HG03521 (cell line): ENCODE measurements around the gene CHRNG.

ENCODE experiments used
- ATAC-seq: cut with Tn5 transposase; IDR thresholded peaks from one replicate; pipeline ENCODE4 v1.9.1; 2021; ENCODE audit warnings: mild to moderate bottlenecking, moderate library complexity; ENCODE audit not compliant: unreplicated experiment

The CHRNG gene, protein sequence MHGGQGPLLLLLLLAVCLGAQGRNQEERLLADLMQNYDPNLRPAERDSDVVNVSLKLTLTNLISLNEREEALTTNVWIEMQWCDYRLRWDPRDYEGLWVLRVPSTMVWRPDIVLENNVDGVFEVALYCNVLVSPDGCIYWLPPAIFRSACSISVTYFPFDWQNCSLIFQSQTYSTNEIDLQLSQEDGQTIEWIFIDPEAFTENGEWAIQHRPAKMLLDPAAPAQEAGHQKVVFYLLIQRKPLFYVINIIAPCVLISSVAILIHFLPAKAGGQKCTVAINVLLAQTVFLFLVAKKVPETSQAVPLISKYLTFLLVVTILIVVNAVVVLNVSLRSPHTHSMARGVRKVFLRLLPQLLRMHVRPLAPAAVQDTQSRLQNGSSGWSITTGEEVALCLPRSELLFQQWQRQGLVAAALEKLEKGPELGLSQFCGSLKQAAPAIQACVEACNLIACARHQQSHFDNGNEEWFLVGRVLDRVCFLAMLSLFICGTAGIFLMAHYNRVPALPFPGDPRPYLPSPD

DNA sequence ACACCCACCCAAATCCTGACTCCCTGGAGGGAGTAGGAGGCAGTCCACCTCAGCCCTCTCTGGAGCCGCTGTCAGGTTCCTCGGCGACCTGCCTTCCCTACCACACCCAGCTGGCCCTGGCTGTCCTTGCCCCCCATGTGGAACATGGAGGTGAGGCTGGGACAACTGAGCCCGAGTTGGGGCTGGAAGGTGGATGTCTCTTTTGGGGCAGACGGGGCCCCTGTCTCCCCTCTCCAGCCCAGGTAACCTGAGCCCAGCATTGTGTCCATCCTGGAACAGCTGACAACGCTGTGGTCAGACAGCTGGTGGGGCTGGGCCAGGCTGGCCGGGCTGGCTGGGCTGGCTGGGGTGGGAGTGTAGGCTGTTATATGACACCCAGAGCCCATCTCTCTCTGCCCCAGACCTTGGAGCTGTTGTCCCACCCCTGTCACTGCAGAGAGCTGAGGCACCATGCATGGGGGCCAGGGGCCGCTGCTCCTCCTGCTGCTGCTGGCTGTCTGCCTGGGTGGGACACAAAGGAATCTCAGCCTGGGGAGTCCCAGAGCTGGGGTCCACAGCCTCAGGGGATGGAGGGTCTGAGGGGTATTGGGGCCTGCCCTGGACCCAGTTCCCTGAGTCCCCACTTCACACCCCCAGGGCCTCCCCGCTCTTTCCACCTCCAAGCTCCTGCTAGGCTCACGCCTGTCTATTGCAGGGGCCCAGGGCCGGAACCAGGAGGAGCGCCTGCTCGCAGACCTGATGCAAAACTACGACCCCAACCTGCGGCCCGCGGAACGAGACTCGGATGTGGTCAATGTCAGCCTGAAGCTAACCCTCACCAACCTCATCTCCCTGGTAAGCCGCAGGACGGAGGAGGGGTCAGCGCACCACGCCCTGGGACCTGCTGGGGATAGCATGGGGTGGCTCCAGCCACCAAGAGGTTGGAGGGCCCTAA lies at the start of gene CHRNG:
Gene CHRNG (plus strand): TSS at position 395 of the 934 bp plus-strand sequence. CDS start 56 bp downstream, at position 451.
- no peak for ATAC-seq

DNA sequence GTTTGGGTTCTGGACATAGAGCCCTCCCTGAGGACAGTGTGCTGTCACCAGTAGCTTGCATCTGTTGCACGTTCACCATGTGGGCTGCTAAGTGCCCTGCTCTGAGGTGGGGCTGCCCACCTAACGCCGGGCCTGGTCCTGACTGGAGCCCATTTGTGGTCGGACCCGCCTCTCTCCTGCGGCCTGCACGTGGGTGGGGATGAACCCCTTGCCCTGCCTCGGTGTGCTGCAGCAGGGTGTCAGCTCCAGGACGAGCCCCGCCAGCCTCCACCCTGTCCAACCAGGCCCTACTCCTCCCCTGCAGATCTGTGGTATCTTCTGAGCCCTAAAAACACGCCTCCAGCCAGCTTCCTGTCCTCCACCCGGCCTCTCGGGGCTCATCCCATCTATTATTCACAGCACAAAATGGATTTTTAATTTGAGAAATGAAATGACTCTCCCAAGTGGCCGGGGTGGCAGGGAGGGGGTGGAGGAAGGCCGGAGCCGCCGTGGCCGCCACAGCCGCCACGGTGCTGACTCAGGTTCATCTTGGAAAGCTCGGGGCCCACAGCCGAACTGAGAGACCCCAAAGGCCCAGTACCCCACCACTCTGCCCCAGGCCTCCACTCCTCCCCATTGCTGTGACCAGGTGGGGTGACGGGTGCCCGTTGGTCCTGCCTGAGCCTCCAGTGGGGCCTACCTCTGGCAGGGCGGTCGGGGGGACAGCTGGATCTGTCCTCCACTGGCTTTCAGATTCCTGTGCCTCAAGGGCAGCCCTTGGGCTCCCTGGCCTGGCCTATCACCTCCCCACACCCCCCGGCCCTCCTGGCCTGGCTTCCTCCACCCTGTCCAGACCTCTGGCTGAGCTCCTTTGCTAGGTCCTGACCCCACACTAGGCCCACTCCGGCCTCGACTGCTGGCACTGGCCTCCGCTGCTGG lies 49.0 kb upstream of the CHRNG start:
- ATAC-seq = no peak

DNA sequence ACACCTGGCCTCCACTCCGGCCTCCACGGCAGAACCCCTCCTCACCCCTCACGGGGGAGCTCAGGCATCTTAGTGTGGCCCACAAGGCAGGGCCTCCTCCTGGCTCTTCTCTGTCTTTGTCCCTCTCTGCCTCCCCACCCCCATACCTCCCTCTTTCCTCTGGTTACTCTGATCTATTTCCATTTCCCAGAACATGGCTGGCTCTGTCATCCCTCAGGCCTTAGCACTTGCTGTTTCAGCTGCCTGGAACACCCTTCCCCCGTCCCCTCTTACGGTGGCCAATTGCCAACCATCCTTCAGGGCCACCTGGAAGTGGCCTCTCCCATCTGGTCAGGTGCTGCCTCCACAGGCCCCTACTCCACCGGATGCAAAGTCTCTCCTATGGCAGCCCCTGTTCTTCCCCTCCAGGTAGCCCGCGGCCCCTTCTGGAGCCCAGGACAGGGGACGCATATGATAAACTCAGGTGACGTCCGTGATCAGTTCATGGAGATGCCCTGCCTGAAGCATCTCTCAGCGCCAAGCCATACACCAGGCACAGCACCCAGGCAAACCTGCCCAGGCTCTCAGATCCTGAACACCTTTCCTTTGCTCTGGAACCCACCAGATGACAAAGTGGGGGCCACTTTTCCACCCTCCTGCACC lies 48.2 kb upstream of the CHRNG start:
- ATAC-seq = no peak

DNA sequence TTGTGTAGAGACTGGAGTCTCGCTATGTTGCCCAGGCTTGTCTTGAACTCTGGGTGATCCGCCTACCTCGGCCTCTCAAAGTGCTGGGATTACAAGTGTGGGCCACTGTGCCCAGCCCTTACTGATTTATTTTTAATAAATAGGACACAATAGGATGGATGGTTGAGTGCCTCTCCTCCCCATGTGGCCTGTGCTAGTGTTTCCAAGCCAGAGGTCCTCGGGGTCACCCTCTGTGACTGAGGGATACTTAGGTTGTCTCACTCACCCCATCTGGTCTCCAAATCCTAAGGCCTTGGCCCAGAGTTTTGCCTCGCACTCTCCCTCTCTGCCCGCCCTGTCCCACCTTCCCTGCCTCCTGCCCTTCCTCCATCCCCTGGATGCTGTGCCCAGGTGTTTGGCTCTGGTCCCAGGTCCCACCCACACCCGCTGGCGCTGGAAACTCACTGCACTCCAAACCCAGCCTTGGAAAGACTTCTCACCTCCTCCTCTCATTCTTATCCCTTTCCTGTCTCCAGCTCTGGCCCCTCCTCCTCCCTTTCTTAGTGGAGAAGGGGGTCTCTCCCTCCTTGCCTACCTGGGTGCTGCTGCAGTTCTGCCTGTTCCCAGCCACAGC lies 47.1 kb upstream of the CHRNG start:
- no peak for ATAC-seq

DNA sequence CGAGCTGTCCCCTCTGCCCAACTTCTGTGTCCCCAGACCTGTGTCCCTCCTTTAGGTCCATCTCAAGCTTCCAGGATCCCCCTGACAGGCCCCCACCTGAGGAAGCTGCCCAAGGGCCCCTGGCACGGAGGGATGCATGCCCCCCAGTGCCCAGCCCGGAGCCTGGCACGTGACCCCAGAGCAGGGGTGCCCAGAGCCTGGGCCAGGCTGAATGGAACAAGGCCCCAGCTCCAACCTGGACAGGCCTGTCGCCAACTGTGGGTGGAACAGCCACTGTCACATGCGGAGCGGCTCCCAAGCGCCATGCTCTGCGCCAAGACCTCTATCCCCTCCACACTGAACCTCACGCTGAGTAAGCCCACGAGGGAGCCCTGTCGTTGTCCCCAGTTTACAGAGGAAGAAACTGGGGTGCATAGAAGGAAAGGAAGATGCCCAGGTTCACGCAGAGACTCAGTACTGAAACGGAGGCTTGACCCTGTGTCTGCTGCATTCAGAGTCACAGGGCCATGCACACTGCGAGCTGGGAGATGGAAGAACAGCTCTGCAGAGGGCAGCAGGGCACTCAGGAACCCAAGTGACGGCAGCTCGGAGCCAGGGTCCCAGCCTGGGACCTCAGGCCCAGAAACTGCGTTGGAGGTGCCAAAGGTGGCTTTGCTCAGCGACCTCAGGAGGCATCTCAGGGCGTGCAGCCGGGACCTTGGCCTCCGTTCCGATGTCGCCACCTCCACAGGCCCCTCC lies 46.4 kb upstream of the CHRNG start:
- no peak for ATAC-seq

DNA sequence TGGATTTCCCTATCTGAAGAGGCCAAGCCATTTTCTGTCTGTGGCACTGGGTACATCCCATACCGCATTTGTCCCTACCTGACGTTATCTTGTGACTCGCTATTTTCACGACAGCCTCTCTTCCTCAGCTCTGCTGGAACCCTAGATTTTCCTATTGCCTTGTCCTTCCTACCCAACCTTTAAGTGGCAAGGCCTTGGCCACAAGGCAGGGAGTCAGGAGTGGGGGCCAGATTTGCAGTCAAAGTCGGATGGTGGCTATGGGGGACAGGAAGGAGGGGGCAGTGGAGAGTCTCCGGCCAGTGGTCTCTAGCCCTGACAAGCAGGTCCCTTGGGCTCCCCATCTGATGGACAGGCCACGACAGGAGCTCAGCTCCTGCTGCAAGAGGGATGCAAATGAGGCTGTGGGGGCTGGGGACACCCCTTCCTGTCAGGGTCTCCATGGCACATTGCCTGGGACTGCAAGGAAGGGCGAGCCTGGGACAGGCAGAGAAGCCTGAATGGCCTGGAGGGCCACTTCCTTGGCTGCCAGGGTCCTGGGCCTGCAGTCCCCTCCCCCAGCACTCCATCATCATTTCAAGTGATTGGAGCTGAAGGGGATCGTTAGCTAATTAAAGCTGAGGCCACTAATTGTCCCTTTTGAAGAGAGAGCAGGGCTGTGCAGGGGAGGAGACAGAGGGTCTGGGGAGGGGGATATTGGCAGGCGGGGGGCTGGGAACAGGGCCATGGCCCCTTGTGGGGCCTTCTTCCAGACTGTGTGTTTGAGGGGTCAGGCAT lies 45.6 kb upstream of the CHRNG start:
- no peak for ATAC-seq

DNA sequence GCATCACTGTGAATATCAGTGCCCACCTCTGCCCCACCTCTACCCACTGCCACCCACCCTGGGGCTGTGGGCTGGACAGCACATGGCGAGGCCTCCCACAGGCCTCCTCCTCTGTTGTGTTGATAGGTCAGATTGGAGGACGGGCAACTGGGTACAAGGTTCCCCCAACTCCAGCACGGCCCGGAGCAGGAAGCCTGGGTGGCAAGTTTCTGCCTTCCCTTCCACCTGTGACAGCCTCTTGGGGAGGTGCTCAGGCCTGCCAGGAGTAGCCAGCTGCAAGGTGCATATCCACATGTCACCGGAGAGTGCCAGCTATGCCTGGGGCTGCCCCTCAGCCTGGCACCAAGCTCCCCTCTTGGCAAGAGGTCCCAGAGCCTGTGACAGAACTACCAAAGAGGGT lies 45.0 kb upstream of the CHRNG start:
- no peak for ATAC-seq

DNA sequence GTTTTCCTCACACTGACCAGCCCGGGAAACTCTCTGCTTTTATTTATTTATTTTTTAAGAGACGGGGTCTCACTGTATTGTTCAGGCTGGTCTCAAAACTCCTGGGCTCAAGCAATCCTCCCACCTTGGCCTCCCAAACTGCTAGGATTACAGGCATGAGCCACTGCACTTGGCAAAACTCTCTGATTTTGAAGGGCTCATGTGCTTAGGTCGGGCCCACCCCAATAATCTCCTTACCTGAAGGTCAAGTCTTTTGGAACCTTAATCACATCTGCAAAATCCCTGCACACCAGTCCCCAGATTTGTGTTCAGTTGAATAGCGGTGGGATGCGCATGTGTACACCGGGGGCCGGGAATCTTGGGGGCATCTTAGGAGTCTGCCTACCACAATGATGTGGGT lies 44.2 kb upstream of the CHRNG start:
- ATAC-seq = no peak

DNA sequence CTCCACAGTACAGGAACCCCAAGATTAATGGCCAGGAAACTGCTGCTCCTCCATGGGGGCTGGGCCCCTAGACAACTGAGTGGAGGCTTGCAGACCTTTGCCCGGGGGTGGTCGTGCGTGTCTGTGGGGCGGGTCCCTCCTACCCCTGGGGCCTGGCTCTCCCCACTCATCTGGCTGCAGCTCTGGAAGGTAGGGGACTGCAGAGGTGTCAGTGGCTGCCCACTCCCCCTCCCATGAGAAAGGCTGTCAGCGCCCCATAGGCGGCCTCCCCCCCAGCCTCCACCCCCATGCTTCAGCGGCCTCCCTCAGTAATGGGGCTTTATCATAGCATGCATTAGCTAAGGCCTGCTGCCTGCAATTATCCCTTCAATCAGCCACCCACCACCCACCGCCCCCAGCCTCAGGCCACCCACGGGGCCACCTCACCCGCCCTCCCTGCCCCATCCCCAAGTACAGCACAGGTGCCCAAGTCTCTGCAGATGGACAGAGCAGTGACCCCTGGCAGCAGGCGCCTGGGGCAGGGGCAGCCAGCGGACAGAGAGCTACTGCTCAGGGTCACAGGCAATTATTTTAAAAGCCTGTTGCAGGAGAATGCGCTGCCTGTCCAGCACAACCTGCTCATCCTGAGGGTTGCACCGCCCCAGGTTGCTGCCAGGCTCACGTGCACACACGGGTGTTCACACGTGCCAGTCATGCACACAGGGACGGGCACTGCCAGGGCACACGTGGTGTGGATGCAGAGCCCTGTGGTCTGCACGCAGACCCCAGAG lies 42.8 kb upstream of the CHRNG start:
- no peak for ATAC-seq

DNA sequence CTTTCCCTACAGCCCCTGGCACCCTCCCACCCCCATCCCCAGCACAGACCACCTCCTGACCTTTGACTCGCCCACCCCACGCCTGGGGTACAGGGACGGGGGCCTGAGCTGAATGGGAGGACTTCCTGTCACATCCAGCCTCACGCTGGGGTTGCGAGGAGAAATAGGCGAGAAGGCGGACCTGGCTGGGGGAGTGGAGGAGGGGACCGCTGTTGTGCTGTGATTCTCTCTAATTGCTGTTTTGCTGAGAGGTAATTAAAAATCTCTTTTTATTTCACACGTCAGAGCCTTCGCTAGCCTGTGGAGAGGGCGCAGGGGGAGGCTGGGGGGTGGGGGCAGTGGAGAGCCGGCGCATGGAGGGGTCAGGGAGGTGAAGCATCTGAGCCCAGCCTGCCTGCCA lies 42.1 kb upstream of the CHRNG start:
- ATAC-seq = no peak

DNA sequence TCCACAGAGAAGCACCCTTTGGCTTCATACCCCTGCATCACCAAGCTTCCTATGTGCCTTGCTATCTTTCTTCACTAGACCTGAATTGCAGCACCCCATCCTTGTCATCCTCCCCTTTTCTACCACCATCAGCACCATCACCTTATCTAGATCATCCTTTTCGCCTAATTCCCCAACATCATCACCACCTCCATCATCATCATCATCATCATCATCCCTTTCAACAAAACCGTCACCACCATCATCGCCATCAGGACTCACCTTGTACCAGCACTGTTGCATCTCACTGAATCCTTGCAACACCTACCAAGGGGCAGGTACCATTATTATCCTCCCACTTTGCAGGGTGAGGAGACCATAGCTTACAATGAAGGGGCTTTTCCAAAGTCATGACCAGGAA lies 41.0 kb upstream of the CHRNG start:
- ATAC-seq = no peak

DNA sequence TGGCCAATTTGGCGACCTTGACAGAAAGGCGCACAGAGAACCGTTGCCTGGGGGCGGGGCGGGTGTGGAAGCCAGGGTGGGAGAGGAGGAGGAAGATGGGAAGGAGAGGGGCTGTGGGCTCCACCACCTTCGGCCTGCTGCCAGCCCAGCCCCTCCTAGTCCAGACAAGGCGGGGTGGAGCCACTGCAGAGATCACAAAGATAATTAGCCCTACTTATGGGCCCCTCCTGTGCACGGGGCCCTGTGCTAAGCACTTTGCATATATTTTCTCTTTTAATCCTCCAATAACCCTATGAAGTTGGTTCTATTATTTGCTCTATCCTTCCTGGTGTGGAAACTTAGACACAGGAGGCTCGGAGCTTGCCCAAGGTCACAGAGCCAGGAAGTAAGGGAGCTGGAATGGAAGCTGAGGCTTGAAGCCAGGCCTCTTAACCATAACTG lies 38.1 kb upstream of the CHRNG start:
- no peak for ATAC-seq

DNA sequence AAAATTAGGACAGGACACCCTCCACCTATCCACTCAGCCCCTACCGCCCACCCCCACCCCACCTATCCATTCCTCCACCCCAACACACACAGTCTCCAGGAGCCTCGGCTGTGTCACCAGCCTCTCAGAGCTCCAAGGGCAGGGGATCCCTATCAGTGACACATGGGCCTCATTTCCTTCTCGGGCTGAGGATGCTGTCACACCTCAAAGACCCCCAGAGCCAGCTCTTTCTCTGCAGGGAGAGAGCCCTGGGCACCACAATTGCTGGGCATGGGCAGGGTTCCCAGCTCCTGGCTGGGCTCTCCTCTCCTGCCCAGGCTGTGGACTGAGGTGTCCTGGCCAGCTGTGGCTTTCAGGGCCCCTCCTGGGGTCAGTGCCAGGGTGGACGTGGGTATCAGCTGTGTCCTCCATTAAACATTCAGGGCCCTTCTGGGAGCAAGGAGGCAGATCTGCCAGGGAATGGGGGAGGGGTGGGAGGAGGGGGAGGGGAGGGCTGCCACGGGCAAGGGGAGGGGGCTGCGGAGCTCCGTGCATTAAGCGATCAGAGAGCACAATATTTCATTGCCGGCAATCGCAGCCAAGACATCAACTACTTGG lies 37.6 kb upstream of the CHRNG start:
- ATAC-seq = no peak

DNA sequence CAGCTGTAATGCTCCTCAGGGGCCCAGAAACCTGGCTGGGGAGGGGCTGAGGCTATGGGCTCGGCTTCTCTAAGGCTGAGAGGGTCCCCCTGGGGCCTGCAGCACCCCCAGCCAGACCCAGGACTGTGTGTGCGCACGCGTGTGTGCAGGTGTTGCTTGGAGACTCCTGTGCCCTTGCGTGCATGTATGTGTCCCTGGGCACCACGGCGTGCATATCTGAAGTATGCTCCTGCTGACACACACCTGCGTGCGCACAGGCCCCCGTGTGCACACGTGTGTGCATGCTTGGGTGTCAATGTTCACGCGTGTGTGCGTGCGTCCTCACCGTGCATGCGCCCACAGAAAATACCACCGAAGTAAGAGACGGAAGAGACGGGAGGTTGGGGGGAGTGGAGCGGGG lies 37.0 kb upstream of the CHRNG start:
- ATAC-seq = no peak

DNA sequence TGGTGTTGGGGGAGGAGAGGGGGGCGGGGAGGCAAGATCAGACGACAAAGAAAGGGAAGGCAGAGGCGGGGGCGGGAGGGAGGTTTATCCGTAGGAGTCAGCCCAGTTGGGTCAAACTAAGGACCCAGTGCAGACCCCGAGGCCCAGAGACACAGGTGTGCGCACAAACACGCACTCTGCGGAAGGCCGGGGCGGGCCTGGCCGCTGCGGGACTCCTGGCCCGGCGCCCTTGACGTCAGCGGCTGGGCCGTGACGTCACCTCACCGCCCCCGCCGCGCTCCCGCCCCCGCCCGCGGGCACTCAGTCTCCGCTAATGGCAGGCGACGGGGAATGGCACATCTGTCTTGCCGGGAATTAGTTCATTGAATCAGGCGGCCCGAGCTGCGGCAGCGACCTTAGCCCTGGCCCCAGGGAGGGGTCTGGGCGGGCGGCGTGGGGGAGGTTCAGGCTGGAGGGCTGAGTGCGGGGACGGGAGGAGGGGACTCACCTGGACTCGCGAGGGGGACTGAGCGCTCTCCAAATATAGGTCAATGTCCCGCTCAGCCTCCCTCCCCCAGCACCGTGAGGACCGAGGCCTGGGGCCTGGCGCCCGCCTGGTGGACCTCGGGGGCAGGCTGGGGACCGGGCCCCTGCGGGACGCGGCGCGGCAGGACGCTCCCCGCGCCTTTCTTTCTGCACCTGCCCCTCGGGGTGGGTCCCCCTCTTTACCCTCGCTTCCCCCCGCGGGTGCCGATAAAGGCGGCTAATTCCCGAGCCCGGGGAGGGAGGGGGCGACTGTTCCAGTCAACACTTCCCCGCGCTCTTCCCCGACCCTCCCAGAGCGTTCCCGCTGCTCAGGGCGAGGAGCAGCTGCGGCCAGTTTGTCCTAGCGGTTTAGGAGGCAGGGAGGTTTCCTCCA lies 36.3 kb upstream of the CHRNG start:
- no peak for ATAC-seq

DNA sequence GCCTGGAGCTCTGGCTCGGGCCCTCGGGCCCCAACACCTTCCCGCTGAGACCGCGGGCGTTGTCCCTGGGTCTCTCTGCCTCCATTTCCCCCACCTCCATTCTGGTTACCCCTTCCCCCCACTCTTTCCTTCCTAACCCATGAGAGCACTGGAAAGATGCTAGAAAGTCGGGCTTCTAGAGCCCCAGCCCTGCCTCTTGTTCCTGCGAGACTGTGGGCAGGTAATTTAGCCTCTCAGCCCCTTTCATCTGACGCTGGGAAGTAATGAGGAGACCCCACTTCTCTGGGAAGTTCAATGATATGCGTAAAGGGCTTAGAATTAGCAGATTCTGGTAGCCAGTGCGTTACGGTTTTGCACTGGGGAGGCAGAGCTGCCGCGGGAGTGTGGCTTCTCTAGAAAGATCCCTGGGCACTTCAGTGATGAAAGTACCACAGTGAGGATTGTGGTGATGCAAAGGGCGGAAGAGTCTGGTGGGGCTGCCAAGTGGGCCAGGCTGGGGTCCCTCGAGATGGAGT lies 35.6 kb upstream of the CHRNG start:
- ATAC-seq = no peak
